Fibroblast of pulmonary artery (primary cell): ENCODE data around the gene C14orf180.

Experiments used
- DNase-seq: peaks from one replicate; pipeline ENCODE4 v3.0.0-alpha.2; 2010; ENCODE audit warnings: low read depth
- H3K4me3 ChIP-seq: replicated peaks from 2 replicates; pipeline ENCODE4 v1.5.1; 2011; ENCODE audit warnings: low read depth, mild to moderate bottlenecking, control low read depth, low read length, moderate library complexity
- TF ChIP-seq, protein P1 (sequence below): IDR thresholded peaks from 2 replicates; pipeline ENCODE4 v1.5.1; 2011; ENCODE audit warnings: mild to moderate bottlenecking, control low read depth, low read length, inconsistent platforms; ENCODE audit errors: missing control alignments

C14orf180 gene

DNA sequence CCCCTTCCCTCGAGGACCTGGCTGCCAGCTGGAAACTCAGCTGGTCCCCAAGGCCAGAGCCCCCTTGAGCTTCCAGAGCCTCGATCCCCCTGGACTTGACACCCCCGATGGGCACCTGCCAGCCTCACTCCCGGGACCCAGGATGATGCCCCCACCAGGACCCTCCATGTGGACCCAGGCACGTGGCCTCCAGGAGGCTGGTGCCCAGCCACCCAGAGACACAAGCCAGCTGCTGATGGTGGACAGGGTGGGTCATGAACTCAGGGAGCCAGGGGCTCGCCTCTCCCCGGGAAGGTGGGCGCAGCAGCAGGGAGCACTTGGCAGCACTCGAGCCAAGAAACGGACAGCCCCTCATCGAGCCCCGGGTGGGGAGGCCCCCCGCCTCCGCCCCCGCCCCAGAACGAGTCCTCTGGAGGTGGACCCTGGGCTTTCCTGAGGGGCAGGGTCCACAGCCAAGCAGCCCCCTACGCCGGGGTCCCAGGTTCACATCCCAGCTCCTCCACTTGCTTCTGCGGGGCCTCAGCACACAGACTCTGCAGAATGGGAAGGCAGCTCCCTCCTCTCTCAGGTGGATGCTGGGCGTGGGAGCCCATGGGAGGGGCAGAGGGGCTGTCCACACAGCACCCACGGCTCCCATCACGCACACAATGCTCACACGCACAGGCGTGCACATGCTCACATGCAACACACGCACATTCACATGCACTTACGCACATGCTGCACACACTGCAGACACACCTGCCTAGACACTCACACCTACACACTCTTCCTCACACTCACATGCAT lies 12.1 kb downstream of the C14orf180 start:
- DNase-seq: no peak
- H3K4me3 ChIP-seq: no peak overlapping the region
- TF ChIP-seq, protein P1, sequence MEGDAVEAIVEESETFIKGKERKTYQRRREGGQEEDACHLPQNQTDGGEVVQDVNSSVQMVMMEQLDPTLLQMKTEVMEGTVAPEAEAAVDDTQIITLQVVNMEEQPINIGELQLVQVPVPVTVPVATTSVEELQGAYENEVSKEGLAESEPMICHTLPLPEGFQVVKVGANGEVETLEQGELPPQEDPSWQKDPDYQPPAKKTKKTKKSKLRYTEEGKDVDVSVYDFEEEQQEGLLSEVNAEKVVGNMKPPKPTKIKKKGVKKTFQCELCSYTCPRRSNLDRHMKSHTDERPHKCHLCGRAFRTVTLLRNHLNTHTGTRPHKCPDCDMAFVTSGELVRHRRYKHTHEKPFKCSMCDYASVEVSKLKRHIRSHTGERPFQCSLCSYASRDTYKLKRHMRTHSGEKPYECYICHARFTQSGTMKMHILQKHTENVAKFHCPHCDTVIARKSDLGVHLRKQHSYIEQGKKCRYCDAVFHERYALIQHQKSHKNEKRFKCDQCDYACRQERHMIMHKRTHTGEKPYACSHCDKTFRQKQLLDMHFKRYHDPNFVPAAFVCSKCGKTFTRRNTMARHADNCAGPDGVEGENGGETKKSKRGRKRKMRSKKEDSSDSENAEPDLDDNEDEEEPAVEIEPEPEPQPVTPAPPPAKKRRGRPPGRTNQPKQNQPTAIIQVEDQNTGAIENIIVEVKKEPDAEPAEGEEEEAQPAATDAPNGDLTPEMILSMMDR: no peak

DNA sequence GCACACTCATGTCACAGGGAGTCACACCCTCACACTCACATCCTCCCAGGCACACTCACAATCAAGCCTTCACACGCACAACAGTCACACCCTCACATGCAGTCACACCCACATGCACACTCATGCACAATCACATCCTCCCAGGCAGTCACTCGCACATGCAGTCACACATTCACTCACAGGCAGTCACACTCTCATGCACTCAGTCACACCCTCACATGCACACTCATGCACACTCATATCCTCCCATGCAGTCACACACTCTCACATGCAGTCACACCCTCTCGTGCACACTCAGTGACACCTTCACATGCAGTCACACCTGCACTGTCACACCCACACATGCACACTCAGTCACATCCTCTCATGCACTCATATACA lies 12.7 kb downstream of the C14orf180 start:
- TF ChIP-seq, protein P1: no peak
- H3K4me3 ChIP-seq: no peak overlapping the region
- DNase-seq: no peak

DNA sequence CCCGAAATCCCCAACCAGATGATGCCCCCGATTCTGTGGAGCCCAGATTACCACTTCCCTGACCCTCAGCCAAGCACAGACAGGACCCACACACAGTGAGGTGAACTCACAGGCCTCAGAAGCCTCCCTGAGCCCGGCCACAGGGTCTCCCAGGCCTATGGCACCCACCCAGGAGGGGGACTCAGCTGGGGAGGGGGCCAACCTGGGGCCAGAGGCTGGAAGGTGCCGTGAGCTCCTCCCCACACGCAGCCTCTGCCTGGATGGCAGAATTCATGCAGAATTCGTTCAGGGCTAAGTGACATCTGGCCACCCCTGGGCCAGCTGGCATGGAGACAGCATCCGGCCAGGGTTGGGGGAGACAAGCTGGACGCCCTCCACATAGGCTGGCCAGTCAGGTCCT lies 13.2 kb downstream of the C14orf180 start:
- H3K4me3 ChIP-seq: no peak overlapping the region
- TF ChIP-seq, protein P1: no peak
- DNase-seq: no peak

DNA sequence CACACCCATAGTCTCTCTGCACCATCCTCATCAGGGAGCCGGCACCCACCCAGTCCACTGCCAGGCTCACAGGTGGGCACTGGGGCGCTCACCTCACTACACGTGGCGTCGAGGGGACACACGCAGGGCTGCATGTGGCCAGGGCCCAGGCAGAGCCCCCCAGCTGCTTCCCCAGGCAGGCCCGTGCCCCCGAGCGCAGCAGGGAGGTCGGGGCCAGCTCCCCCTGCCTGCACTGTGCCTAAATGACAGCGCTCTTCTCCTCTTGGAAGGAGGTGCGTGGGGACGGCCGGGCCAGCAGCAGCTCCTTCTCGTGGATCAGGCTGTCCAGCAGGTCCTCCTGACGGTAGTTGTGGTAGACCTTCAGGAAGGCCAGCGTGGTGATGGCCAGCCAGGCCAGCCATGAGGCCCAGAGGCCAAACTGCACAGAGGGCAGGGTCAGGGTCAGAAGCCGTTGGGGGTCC lies 13.7 kb downstream of the C14orf180 start:
- DNase-seq: no peak
- H3K4me3 ChIP-seq: no peak overlapping the region
- TF ChIP-seq, protein P1: no peak

DNA sequence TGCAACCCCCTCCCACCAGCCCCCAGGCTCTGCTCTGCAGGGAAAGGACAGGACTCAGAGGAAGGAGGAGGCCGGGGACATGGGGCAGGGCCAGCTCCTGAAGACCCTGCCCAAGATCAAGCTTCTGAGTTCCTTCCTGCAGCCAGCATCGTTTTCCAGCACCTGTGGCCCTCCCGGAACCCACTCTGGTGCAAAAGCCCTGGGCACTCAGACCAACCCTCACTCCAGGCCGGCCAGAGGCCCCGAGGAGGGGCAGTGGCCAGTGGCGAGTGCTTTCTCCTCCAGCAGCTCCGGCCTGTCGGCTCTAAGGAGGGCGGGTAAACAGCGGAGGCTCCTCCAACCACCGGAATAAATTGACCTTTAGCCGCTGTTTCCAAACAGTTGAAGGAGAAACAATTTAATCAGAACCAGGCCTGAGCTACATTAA lies 14.2 kb downstream of the C14orf180 start:
- TF ChIP-seq, protein P1: no peak
- H3K4me3 ChIP-seq: no peak overlapping the region
- no peak for DNase-seq

DNA sequence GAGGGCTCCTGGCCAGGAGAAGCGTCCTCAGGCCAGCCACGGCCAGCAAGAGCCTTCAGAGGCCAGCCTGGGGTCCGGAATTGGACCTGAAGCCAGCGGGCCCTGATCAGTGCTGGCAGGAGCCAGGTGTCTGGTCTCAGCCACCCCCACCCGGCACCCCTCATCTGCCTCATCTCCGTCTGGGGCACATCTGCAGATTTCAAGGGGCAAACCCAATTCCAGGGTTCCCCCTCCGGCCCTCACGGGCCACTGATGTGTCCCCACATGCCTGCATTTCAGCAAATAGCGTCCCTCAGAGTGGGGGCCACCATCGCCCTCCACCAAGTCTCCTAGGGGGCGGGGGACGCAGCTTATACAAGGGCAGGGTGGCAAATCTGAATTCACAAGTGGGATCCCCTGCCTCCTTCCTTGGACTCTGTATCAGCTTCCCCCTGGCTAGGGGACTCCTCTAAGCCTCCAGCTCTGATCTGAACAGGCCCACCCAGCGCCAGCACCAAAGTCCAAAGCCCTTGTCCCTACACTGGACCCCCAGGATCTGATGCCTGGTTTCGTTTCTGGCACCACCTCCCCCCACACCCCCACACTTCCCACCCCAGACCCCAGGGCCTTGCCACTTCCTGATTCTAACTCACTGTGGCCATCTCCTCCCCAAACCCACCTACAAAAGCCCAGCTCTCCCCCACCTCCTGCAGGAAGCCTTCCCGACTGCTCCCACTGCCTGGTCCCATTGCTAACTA lies 14.9 kb downstream of the C14orf180 start:
- no peak overlapping the region for H3K4me3 ChIP-seq
- TF ChIP-seq, protein P1: no peak
- no peak for DNase-seq
